SH-SY5Y (cell line): ENCODE measurements around the gene MGME1.

Experiments
- GATA2 ChIP-seq: IDR thresholded peaks from 2 replicates; pipeline ENCODE4 v1.6.1; 2011; ENCODE audit warnings: mild to moderate bottlenecking, low read depth, low read length
- GATA3 ChIP-seq: IDR thresholded peaks from 2 replicates; pipeline ENCODE4 v1.6.1; 2011; ENCODE audit warnings: low read depth, mild to moderate bottlenecking, low read length, moderate library complexity

DNA sequence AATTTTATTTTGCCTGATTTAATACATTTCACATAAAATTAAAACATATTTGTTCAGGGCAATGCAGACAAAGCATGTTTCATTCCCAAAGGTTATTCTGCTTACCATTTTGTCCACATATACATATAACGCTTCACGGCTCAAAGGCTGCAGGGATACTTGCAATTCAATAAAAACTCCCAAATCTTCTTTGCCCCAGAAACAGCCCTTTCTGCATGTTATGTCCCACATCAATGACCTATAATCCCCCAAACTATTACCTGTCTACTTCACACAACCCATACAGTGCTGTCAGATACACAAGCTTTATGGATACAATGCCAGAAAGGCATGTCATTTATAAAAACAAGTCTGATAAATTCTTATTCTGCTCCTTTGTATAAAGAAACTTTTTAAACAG lies 20.4 kb upstream of the MGME1 start:
- TF ChIP-seq GATA3 (no peak), GATA2 (no peak)
